Measurements from ENCODE around the gene VTN.

GRCh38 chr17:28404812-28405570 lies 34.9 kb upstream of the VTN start:
- TF ChIP-seq POLR2AphosphoS5 (IDR thresholded peaks at IDR 0.05) (no peak), CTCF (IDR thresholded peaks at IDR 0.05) (no peak), POLR2A (IDR thresholded peaks at IDR 0.05) (no peak)

Data from prostate gland (tissue), 2 donors.